GM18951 (cell line): ENCODE results near the gene RNU1-4.
"Not testable (repeated sequence)": the region's sequence is repeated elsewhere in the genome, so short reads cannot be mapped to it uniquely, and the experiment has no call there.

ENCODE experiments used
- in situ Hi-C: fragments of 300-500 bp; cut with MboI; formaldehyde crosslinking; loops from one replicate; pipeline ENCODE4 v1.12.0; 2022; ENCODE audit warnings: low sequenced_read_pairs, mixed read lengths, inconsistent platforms; ENCODE audit not compliant: unreplicated experiment

Gene RNU1-4

GRCh38 chr1:16755932-16756331 is 15.6 kb downstream of the RNU1-4 start:
- in situ Hi-C loops: not testable (repeated sequence)

DNA sequence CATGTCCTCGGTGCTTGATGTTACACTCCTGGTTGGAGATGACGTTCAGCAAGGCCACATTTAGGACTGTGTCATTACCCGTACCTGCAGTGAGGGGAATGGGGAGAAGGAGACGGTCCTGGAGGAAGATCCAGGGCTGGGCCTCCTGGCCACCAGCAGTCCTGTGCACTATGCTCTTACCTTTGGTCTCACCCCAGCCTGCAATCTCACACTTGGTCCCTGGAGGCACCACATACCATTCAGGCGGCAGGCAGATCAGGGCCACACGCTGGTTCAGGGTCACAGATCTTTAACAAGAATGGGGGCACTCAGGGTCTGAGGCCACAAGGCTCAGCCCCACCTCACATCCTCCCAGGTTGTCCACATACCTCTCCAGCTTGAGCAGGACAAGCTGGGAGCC is 17.3 kb downstream of the RNU1-4 start:
- in situ Hi-C loops: not testable (repeated sequence)

DNA sequence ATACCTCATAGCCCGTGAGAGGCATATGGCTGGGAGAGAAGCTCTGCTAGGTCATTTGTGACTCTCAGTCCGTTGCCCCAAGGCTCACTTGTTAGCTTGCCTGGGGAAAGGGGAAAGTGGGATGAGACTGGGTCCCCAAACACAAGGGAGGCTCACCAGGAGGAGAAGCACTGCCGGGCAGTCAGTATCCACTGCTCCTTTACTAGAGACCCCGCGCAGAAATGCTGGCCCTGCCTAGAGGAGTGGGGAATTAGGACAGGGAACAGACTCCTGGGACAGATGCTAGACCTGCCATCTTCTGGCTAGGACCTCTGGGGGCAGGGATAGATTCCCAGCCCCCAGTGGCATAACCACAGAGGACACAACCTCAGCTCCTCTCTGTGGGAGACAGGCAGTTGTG is 17.7 kb downstream of the RNU1-4 start:
- in situ Hi-C loops: not testable (repeated sequence)

DNA sequence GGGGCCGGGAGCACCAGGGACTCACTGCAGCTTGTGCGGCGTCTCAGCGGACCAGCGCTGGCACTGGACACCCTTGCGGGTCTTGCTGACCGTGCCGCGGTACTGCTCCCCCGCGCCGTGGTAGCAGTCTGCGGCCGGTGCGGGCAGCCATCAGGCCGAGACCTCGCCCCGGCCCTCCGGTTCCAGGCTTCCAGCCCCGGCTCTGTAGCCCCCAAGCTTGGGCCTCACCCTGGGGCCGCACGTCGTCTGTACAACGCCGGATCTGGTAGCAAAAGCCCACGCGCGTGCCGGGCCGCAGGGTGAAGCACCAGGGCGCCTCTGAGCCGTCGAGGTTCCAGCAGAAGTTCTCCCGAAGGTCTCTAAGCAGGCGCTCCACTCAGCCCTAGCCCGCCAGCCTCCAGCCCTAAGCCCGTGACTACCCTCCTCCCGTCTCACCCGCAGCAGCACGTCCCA is 18.8 kb downstream of the RNU1-4 start:
- in situ Hi-C loops: not testable (repeated sequence)

GRCh38 chr1:16759650-16760455 is 19.5 kb downstream of the RNU1-4 start:
- in situ Hi-C loops: not testable (repeated sequence)

DNA sequence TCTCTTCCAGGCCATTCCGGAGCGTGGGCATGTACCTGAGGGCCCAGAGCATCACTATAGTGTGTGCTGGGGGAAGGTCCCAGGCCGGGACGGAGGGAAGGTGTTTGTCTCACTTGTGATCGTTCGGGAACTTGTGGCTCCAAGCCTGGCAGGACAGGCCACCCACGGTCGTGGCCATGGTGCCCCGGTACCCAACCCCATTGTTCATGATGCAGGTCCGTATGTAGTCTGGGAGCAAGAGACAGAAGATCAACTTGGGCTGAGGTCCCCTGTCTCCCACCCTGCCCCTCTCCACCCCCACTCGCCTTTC is 20.1 kb downstream of the RNU1-4 start:
- in situ Hi-C loops: not testable (repeated sequence)

DNA sequence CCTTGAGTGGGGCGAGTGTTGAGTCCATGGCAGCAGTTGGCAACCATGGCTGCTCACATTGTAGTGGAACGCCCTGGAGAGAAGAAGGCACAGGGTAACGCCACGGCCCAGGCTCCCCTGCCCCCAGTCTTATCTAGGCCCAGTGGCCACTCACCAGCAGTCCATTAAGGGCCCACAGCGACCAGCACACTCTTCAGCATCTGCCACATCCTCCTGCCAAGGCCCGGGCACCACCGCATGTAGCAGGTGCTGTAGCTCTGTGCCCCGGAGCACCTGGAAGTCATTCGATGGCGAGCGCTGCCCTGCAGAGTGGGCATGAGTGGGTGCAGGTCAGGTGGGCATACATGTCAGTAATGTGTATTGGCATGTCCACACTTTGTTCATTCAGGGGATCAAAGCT is 20.5 kb downstream of the RNU1-4 start:
- in situ Hi-C loops: not testable (repeated sequence)

GRCh38 chr1:16764248-16764819 is 24.0 kb downstream of the RNU1-4 start:
- in situ Hi-C loops: not testable (repeated sequence)

GRCh38 chr1:16764820-16765655 is 24.7 kb downstream of the RNU1-4 start:
- in situ Hi-C loops: not testable (repeated sequence)

GRCh38 chr1:16765731-16766605 is 25.7 kb downstream of the RNU1-4 start:
- in situ Hi-C loops: not testable (repeated sequence)

GRCh38 chr1:16766689-16767256 is 26.5 kb downstream of the RNU1-4 start:
- in situ Hi-C loops: not testable (repeated sequence)

DNA sequence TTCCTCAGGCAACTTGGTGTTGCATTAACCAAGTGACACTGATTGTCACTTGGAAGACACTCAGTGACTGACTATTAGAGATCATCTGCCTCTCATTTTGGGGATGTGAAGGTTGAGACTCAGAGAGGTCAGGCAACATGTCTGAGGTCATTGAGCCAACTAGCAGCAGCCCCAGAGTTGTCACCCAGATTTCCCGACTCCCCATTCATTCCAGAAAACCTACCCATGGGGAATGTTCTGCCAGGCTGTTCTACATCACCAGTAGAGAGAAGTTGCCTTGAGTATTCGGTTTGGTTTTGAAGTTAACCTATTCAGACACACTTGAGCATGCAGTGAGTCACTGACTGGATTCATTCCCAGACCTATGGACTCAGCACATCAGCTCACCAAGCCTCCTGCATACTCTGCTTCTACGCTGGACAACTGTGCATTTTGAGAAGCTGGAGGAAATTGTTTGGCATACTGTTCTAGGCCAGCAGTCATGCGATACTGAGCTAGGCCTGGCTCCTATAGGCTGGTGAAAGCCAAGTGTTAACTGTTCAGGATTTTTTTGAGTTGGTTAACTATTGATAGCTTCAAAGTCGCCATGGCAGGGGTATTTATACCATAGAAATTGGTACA is 29.9 kb downstream of the RNU1-4 start:
- in situ Hi-C loops: not testable (repeated sequence)

- in situ Hi-C loops: not testable (repeated sequence)
These were observed 30.7 kb downstream of the RNU1-4 start for GRCh38 chr1:16770896-16771446.

- in situ Hi-C loops: not testable (repeated sequence)
These were observed 32.2 kb downstream of the RNU1-4 start for GRCh38 chr1:16772275-16773204.

DNA sequence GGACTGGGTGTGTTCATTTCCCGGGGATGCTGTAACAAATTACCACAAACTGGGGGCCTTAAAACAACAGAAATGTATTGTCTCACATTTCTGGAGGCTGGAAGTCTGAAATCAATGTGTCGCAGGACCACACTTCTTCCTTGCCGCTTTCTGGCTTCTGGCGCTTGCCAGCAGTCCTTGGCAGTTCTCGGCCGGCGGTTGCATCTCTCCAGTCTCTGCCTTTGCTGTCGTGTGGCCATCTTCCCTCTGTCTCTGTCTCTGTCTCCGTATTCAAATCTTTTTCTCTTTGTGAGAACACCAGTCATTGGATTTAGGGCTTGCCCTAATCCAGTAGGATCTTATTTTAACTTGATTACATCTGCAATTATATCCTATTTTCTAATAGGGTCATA is 32.9 kb downstream of the RNU1-4 start:
- in situ Hi-C loops: not testable (repeated sequence)

DNA sequence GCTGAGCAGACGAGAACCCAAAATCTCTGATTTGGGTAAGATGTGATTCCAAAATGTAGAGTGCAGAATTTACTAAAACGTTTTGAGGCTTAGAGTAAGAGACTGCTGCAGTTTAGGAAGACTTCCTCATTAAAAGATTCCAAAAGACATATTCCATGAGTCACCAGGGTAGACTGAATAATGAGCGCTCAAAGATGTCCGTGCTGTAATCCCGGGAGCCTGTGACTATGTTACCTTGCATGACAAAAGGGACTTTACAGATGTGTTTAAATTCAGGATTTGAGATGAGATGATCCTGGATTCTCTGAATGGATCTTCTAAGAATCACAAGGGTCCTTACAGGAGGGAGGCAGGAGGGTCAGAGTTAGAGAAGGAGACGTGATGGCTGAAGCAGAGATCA is 33.4 kb downstream of the RNU1-4 start:
- in situ Hi-C loops: not testable (repeated sequence)

DNA sequence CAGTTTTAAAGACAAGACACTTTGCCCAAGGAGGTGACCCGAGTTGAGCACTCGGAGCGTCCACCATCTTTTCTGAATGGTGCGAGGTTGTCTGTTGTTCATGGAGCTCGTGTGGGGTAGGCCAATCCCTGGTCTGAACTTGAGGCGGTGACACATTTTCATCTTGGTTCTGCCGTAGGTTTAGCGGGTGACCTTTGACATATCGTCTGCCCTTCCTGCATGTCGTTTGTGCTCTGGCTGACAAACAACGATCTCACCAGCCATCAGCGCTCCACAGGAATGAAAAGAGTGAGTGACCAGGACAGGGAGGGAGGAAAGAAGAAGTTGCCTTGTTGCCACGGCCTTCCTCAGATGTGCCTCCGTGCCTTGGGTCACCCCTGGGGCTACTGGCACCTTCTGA is 34.5 kb downstream of the RNU1-4 start:
- in situ Hi-C loops: not testable (repeated sequence)

- in situ Hi-C loops: not testable (repeated sequence)
These were observed 35.0 kb downstream of the RNU1-4 start for GRCh38 chr1:16775290-16775689.
